ENCODE results near the gene PLPP1.

The PLPP1 gene

DNA sequence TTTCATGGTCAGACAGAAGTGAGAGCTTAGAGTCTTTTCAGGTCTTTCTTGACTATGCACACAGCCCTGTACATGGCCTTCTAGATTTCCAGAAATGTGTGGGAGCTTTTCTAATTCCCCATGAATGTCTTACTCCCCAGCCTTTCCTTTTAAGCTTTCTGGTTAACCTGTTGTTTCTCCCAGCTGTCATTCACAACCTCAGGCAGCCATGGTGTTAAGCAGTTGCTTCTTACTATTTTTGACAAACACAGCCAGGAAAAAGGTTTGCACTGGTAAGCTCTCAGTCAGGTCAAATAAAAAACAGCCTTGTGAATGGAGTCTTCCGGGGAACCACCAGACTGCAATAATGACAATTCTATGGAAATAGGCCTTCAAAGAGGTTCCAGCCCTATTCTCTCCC lies 142.1 kb downstream of the PLPP1 start:
- no peak for TF ChIP-seq CTCF (IDR thresholded peaks at IDR 0.05; ENCODE audit: insufficient read depth, low read depth, low read length, missing control alignments)
- no peak overlapping the region for H3K4me3 ChIP-seq (ENCODE audit: low read depth, low read length)
- no peak for DNase-seq (ENCODE audit: low read depth)

- TF ChIP-seq CTCF (IDR thresholded peaks at IDR 0.05; ENCODE audit: insufficient read depth, low read depth, low read length, missing control alignments): no peak
- DNase-seq (ENCODE audit: low read depth): no peak
- H3K4me3 ChIP-seq (ENCODE audit: low read depth, low read length): no peak overlapping the region
Observed at GRCh38 chr5:55391707-55392106, 143.1 kb downstream of the PLPP1 start.

- no peak for DNase-seq (ENCODE audit: low read depth)
- TF ChIP-seq CTCF (IDR thresholded peaks at IDR 0.05; ENCODE audit: insufficient read depth, low read depth, low read length, missing control alignments): no peak
- H3K4me3 ChIP-seq (ENCODE audit: low read depth, low read length): no peak overlapping the region
Observed at GRCh38 chr5:55387865-55388264, 146.9 kb downstream of the PLPP1 start.

- TF ChIP-seq CTCF (IDR thresholded peaks at IDR 0.05; ENCODE audit: insufficient read depth, low read depth, low read length, missing control alignments): no peak
- no peak for DNase-seq (ENCODE audit: low read depth)
- H3K4me3 ChIP-seq (ENCODE audit: low read depth, low read length): no peak overlapping the region
Observed at GRCh38 chr5:55386356-55386755, 148.4 kb downstream of the PLPP1 start.

GRCh38 chr5:55385846-55386245 lies 148.9 kb downstream of the PLPP1 start:
- DNase-seq (ENCODE audit: low read depth): no peak
- no peak overlapping the region for H3K4me3 ChIP-seq (ENCODE audit: low read depth, low read length)
- no peak for TF ChIP-seq CTCF (IDR thresholded peaks at IDR 0.05; ENCODE audit: insufficient read depth, low read depth, low read length, missing control alignments)

DNA sequence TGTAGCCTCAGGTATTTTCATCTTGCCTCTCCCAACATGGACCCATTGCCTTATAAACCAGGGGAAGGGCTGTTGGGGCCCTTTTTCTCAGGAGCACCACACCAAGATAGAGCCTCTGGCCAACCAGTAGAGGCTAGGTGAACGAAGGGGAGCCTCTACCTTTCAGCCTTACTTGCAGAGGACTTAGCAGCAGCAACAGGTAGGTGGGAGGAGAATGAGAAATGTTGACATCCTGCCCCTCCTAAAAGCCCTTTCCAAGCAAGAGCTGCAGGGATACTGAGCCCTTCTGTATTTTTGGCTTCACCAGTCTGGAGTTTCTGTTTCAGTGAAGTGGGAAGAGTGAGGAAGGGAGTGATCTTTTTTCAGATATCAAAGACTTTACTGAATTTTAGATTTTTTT lies 149.5 kb downstream of the PLPP1 start:
- no peak for TF ChIP-seq CTCF (IDR thresholded peaks at IDR 0.05; ENCODE audit: insufficient read depth, low read depth, low read length, missing control alignments)
- H3K4me3 ChIP-seq (ENCODE audit: low read depth, low read length): no peak overlapping the region

GRCh38 chr5:55384072-55384471 lies 150.7 kb downstream of the PLPP1 start:
- no peak for DNase-seq (ENCODE audit: low read depth)

More for the DNA sequence above, 149.5 kb downstream of the PLPP1 start:
- DNase-seq (ENCODE audit: low read depth): no peak

More at GRCh38 chr5:55384072-55384471, 150.7 kb downstream of the PLPP1 start:
- H3K4me3 ChIP-seq (ENCODE audit: low read depth, low read length): no peak overlapping the region
- no peak for TF ChIP-seq CTCF (IDR thresholded peaks at IDR 0.05; ENCODE audit: insufficient read depth, low read depth, low read length, missing control alignments)
